Measurements from ENCODE around the gene ZNF555. TPM values are rescaled to one million over a fixed set of nuclear protein-coding genes. Genes with fewer than 3 reads are reported as not detected.

The ZNF555 gene
- total RNA-seq, 6 donors from 2014 or later, result 3.3 to 7.5 (median 5.8) TPM

DNA sequence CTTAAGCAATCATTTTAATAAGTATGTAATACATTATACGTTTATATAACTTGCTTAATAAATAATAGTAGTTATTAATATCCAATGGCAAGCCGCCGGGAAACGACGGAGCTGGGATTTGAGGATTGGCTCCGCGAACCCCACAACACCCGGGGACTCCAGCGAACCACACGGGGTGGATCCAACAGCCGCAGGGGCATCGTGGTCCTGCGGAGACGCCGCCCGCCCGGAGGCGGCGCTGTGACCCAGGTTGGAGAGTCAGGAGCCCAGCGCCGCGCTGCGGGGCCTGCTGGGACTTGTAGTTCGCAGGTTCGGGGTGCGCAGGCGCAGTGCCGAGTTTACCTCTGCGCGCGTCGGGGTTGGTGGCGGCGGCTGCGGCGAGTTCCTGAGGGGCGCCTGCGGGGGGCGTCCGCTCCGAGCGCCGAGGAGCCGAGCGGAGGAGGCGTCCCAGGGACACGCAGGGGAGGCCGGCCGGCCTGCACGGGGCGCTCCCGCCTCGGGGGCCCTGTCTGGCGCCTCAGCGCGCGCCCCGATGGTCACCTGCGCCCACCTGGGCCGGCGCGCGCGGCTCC, 21.6 kb upstream of the ZNF555 start, which contains the start of gene ZNF554:
ZNF554 (plus strand) TSS at position 329 of the 572 bp plus-strand sequence; CDS start at position 533, 204 bp downstream.
- WGBS, 2 donors, result 0 to 1% methylated on average over 12 to 31 of the region's 64 CpGs
- peak in 1 of 4 donors; percentile 62 for TF ChIP-seq POLR2A (IDR thresholded peaks at IDR 0.05)
- TF ChIP-seq, protein P1, sequence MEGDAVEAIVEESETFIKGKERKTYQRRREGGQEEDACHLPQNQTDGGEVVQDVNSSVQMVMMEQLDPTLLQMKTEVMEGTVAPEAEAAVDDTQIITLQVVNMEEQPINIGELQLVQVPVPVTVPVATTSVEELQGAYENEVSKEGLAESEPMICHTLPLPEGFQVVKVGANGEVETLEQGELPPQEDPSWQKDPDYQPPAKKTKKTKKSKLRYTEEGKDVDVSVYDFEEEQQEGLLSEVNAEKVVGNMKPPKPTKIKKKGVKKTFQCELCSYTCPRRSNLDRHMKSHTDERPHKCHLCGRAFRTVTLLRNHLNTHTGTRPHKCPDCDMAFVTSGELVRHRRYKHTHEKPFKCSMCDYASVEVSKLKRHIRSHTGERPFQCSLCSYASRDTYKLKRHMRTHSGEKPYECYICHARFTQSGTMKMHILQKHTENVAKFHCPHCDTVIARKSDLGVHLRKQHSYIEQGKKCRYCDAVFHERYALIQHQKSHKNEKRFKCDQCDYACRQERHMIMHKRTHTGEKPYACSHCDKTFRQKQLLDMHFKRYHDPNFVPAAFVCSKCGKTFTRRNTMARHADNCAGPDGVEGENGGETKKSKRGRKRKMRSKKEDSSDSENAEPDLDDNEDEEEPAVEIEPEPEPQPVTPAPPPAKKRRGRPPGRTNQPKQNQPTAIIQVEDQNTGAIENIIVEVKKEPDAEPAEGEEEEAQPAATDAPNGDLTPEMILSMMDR (IDR thresholded peaks at IDR 0.05), result peak; percentile 97 to 99 (median 98)
- TF ChIP-seq POLR2AphosphoS5 (IDR thresholded peaks at IDR 0.05), result peak; percentile 46 to 67
- no peak for TF ChIP-seq EP300 (IDR thresholded peaks at IDR 0.05)
- DNase-seq (peak; percentile 98 to 99), ATAC-seq (ENCODE audit: low FRiP score in 2 of 2) (peak; percentile 97 to 99)
- Histone ChIP-seq H3K4me1 (peaks cover 7 to 20% (median 10%) of the 10 kb centered on the region in 4 donors), H3K27ac (peak within 1 kb of the TSS; percentile 6 to 87 (median 40)), H3K4me3 (peak within 1 kb of the TSS; percentile 86 to 96 (median 93)), H3K36me3 (peaks cover 0 to 12% (median 3%) of the 10 kb centered on the region in 4 donors), H3K27me3 (no peaks in the 10 kb centered on the region), H3K9me3 (no peaks in the 10 kb centered on the region)

DNA sequence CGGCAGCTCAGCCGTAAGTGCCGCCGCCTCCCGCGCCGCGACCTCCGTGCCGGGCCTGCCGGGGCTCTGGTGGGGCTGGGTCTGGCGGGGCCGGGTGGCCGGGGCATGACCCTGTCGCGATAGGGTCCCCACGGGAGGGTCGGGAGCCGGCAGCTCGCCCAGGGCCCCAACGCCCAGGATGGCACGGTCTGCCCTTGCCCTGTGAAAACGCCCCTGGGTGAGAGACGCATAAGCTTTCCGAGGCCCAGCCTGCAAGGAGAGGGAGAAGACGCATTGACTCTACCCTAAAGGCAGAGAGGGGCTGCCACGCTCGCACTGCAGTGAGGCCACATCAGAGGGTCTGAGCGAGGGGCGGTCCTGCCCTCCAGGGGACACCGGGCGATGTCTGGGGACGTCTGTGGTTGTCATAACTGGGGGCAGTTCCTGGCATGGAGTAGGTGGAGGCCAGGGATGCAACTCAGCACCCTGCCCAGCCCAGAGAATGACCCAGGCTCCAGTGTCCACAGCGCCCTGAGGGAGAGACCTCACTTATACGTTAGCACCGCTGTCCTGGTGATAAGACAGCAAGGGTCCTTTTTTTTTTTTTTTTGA, 21.1 kb upstream of the ZNF555 start:
- H3K27ac ChIP-seq, result peak overlapping the region; percentile 6 to 87 (median 40)
- ATAC-seq (ENCODE audit: low FRiP score in 2 of 2) (peak in 1 of 2 donors; percentile 18), DNase-seq (no peak)
- H3K36me3 ChIP-seq, result peaks cover 0 to 12% (median 3%) of the 10 kb centered on the region in 4 donors
- H3K9me3 ChIP-seq, result no peaks in the 10 kb centered on the region
- TF ChIP-seq POLR2AphosphoS5 (IDR thresholded peaks at IDR 0.05) (no peak), POLR2A (IDR thresholded peaks at IDR 0.05) (no peak), EP300 (IDR thresholded peaks at IDR 0.05) (no peak)
- TF ChIP-seq, protein P1 (IDR thresholded peaks at IDR 0.05), result no peak
- H3K27me3 ChIP-seq, result no peaks in the 10 kb centered on the region
- H3K4me1 ChIP-seq, result peaks cover 7 to 20% (median 10%) of the 10 kb centered on the region in 4 donors
- H3K4me3 ChIP-seq, result peak overlapping the region; percentile 86 to 96 (median 93)
- 3 to 13% methylated on average over 7 to 11 of the region's 36 CpGs for WGBS, 2 donors

DNA sequence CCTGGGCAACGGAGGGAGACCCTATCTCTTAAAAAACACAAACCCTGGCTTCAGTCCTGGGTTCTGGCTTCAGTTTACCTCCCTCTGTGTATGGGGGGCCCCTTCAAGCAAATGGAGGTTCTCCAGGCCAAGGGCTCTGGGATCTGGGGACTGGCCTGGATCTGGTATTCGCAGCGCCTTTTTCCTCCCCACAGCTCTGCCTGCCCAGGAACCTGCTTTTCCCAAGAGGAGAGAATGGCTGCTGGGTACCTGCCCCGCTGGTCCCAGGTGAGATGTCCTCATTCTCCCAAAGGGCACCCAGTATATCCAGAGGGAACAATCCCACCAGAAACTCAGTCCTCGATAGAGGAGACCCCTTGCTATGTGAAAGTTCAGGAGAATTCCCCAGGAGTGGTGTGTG, 18.4 kb upstream of the ZNF555 start:
- Histone ChIP-seq H3K4me3 (no peak overlapping the region), H3K4me1 (peaks cover 7 to 20% (median 10%) of the 10 kb centered on the region in 4 donors), H3K9me3 (no peaks in the 10 kb centered on the region), H3K27me3 (no peaks in the 10 kb centered on the region), H3K36me3 (peaks cover 0 to 22% (median 7%) of the 10 kb centered on the region in 4 donors), H3K27ac (no peak overlapping the region)
- TF ChIP-seq POLR2A (IDR thresholded peaks at IDR 0.05), result no peak
- TF ChIP-seq EP300 (IDR thresholded peaks at IDR 0.05), result no peak
- TF ChIP-seq POLR2AphosphoS5 (IDR thresholded peaks at IDR 0.05), result no peak
- TF ChIP-seq, protein P1 (IDR thresholded peaks at IDR 0.05), result no peak
- ATAC-seq (ENCODE audit: low FRiP score in 2 of 2) (no peak), DNase-seq (no peak)
- WGBS, 2 donors, result 95 to 97% methylated on average over 3 to 5 of the region's 5 CpGs

DNA sequence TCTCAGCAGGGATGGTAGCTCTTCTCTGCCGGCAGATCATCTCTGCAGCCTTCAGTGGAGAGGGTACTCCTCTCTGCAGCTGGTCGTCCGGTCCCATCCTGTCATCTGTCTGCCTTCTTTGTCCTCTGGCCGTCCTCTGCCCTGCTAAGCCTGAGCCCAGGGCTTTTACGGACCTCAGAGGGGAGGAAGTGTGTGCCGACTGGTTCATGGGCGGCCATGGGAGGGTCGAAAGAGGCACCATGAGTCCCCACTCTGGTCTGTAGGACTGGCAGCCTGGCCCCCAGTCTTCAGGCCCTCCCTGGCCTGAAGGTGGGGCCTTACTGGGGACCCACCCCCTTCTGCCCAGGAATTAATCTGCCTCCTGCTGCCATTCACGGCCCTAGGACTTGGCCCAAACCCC, 17.6 kb upstream of the ZNF555 start:
- no peak overlapping the region for H3K4me3 ChIP-seq
- H3K27ac ChIP-seq, result no peak overlapping the region
- no peak for ATAC-seq (ENCODE audit: low FRiP score in 2 of 2)
- DNase-seq, result no peak
- peaks cover 0 to 28% (median 9%) of the 10 kb centered on the region in 4 donors for H3K36me3 ChIP-seq
- H3K27me3 ChIP-seq, result no peaks in the 10 kb centered on the region
- no peaks in the 10 kb centered on the region for H3K9me3 ChIP-seq
- peaks cover 7 to 20% (median 10%) of the 10 kb centered on the region in 4 donors for H3K4me1 ChIP-seq
- 81 to 96% methylated on average over 7 to 9 of the region's 9 CpGs for WGBS, 2 donors
- TF ChIP-seq, protein P1 (IDR thresholded peaks at IDR 0.05), result no peak
- TF ChIP-seq EP300 (IDR thresholded peaks at IDR 0.05), result no peak
- TF ChIP-seq POLR2AphosphoS5 (IDR thresholded peaks at IDR 0.05), result no peak
- no peak for TF ChIP-seq POLR2A (IDR thresholded peaks at IDR 0.05)

Measured in upper lobe of left lung (tissue), 6 donors.